C1 segment of cervical spinal cord (tissue), 14 donors: Measurements from ENCODE around the gene MARCKSL1.
"Not testable (repeated sequence)": the region's sequence is repeated elsewhere in the genome, so short reads cannot be mapped to it uniquely, and the experiment has no call there.

Experiments
- DNase-seq, 14 donors: peaks; one replicate each; lab custom pipeline; 2025; lab: John Stamatoyannopoulos, UW

MARCKSL1 gene

GRCh38 chr1:32335790-32336590 lies at the start of gene MARCKSL1:
TSS of gene MARCKSL1 (minus strand) at chr1:32336233. CDS start at chr1:32336033, 200 bp downstream.
- DNase-seq = peak; percentile 13 to 89 (median 66)

GRCh38 chr1:32380057-32380456 lies 44.0 kb upstream of the MARCKSL1 start:
- no peak for DNase-seq

- no peak for DNase-seq
Observed at GRCh38 chr1:32377541-32378220, 41.6 kb upstream of the MARCKSL1 start.

- no peak for DNase-seq
Observed at GRCh38 chr1:32376199-32376598, 40.2 kb upstream of the MARCKSL1 start.

GRCh38 chr1:32373996-32374592 lies 38.1 kb upstream of the MARCKSL1 start:
- DNase-seq = no peak

GRCh38 chr1:32372149-32372756 lies 36.2 kb upstream of the MARCKSL1 start:
- DNase-seq = no peak

- DNase-seq = no peak
Observed at GRCh38 chr1:32367912-32368635, 32.0 kb upstream of the MARCKSL1 start.

- DNase-seq = no peak
Observed at GRCh38 chr1:32365445-32365844, 29.4 kb upstream of the MARCKSL1 start.

- DNase-seq = no peak
Observed at GRCh38 chr1:32364836-32365235, 28.8 kb upstream of the MARCKSL1 start.

- no peak for DNase-seq
Observed at GRCh38 chr1:32363713-32364112, 27.7 kb upstream of the MARCKSL1 start.

GRCh38 chr1:32362474-32363313 lies 26.7 kb upstream of the MARCKSL1 start, which contains the start of the genes FAM229A and TSSK3:
TSS of gene FAM229A (minus strand) at chr1:32362485. CDS start at chr1:32362091, 394 bp downstream.
TSS of gene TSSK3 (plus strand) at chr1:32362539. CDS start at chr1:32362702, 163 bp downstream.
- no peak for DNase-seq

GRCh38 chr1:32361674-32362473 lies 25.8 kb upstream of the MARCKSL1 start:
- DNase-seq = peak in 11 of 14 donors; percentile 4 to 70 (median 56)

GRCh38 chr1:32361308-32361673 lies 25.3 kb upstream of the MARCKSL1 start:
- DNase-seq = no peak

- no peak for DNase-seq
Observed at GRCh38 chr1:32358435-32358834, 22.4 kb upstream of the MARCKSL1 start.

- no peak for DNase-seq
Observed at GRCh38 chr1:32357614-32358013, 21.6 kb upstream of the MARCKSL1 start.

GRCh38 chr1:32356478-32356877 lies 20.4 kb upstream of the MARCKSL1 start:
- no peak for DNase-seq

- DNase-seq = not testable (repeated sequence)
Observed at GRCh38 chr1:32355778-32356177, 19.7 kb upstream of the MARCKSL1 start.

GRCh38 chr1:32353886-32354570 lies 18.0 kb upstream of the MARCKSL1 start:
- DNase-seq = no peak

- no peak for DNase-seq
Observed at GRCh38 chr1:32353431-32353830, 17.4 kb upstream of the MARCKSL1 start.
